ENCODE results near the gene ABCB8.
"Not testable (repeated sequence)": the region's sequence is repeated elsewhere in the genome, so short reads cannot be mapped to it uniquely, and the experiment has no call there.

ABCB8 gene

GRCh38 chr7:151009327-151010036, 18.8 kb upstream of the ABCB8 start:
- TF ChIP-seq, protein P1, sequence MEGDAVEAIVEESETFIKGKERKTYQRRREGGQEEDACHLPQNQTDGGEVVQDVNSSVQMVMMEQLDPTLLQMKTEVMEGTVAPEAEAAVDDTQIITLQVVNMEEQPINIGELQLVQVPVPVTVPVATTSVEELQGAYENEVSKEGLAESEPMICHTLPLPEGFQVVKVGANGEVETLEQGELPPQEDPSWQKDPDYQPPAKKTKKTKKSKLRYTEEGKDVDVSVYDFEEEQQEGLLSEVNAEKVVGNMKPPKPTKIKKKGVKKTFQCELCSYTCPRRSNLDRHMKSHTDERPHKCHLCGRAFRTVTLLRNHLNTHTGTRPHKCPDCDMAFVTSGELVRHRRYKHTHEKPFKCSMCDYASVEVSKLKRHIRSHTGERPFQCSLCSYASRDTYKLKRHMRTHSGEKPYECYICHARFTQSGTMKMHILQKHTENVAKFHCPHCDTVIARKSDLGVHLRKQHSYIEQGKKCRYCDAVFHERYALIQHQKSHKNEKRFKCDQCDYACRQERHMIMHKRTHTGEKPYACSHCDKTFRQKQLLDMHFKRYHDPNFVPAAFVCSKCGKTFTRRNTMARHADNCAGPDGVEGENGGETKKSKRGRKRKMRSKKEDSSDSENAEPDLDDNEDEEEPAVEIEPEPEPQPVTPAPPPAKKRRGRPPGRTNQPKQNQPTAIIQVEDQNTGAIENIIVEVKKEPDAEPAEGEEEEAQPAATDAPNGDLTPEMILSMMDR (conservative IDR thresholded peaks at IDR 0.05; ENCODE audit: low read depth): no peak
- DNase-seq (ENCODE audit: low spot score): no peak
- ChIA-PET CTCF (interaction anchor here (0.6 to 1.3 kb wide), 11 partner anchors 8 to 585 kb away, joined by 3 to 5 read pairs (median 3); partner anchors contain the start of gene ABCB8), POLR2A (ENCODE audit: low non-redundant PET) (no interaction called here)
- H3K27ac ChIP-seq: peak overlapping the region; percentile 23; the same call in 1 of the 2 replicates

- POLR2A ChIA-PET (ENCODE audit: low non-redundant PET): no interaction called here
- CTCF ChIA-PET: interaction anchor here (0.6 to 1.3 kb wide), 2 partner anchors 9 to 18 kb away, joined by 3 to 5 read pairs; partner anchors contain the start of gene ABCB8
These were observed 18.3 kb upstream of the ABCB8 start for GRCh38 chr7:151010037-151010306.

GRCh38 chr7:151010307-151011096, 17.7 kb upstream of the ABCB8 start:
- ChIA-PET POLR2A (ENCODE audit: low non-redundant PET) (no interaction called here), CTCF (interaction anchor here (0.6 to 1.3 kb wide), 2 partner anchors 8 to 18 kb away, joined by 3 to 5 read pairs; partner anchors contain the start of gene ABCB8)
- no peak overlapping the region for H3K27ac ChIP-seq
- TF ChIP-seq, protein P1 (conservative IDR thresholded peaks at IDR 0.05; ENCODE audit: low read depth): no peak
- no peak for DNase-seq (ENCODE audit: low spot score)

More at GRCh38 chr7:151010037-151010306, 18.3 kb upstream of the ABCB8 start:
- TF ChIP-seq, protein P1 (conservative IDR thresholded peaks at IDR 0.05; ENCODE audit: low read depth): no peak
- DNase-seq (ENCODE audit: low spot score): no peak
- no peak overlapping the region for H3K27ac ChIP-seq

DNA sequence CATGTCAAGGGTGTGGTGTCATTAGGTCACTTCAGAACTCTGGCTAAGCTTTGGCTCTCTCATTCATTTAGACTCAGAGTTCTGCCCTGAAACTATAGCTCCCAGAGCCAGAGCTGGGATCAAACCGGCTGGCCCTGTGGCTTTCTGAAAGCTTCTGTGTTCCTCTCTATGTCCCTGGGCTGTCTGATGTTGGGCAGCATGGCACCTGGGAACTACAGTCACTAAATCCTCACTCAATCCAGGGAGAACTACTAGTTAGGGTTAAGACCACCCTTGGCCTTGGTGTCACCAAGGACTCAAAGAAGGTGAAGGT, 17.2 kb upstream of the ABCB8 start:
- H3K27ac ChIP-seq: no peak overlapping the region
- DNase-seq (ENCODE audit: low spot score): no peak
- ChIA-PET POLR2A (ENCODE audit: low non-redundant PET) (no interaction called here), CTCF (no interaction called here)
- TF ChIP-seq, protein P1 (conservative IDR thresholded peaks at IDR 0.05; ENCODE audit: low read depth): no peak

DNA sequence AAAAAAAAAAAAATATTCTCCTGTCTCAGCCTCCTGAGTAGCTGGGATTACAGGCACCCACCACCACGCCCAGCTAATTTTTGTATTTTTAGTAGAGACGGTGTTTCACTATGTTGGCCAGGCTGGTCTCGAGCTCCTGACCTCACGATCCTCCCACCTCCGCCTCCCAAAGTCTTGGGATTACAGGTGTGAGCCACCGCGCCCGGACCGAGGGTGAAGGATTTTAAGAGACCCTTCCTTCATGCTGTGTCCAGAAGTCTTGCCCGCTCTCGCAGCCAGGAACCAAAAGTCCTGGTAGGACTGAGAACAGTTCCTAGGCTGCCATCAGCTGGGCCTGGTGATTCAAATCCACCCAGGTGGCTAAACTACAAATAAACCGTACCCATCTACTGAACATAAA, 16.6 kb upstream of the ABCB8 start:
- CTCF ChIA-PET; DNase-seq (ENCODE audit: low spot score); POLR2A ChIA-PET (ENCODE audit: low non-redundant PET); H3K27ac ChIP-seq: not testable (repeated sequence)

DNA sequence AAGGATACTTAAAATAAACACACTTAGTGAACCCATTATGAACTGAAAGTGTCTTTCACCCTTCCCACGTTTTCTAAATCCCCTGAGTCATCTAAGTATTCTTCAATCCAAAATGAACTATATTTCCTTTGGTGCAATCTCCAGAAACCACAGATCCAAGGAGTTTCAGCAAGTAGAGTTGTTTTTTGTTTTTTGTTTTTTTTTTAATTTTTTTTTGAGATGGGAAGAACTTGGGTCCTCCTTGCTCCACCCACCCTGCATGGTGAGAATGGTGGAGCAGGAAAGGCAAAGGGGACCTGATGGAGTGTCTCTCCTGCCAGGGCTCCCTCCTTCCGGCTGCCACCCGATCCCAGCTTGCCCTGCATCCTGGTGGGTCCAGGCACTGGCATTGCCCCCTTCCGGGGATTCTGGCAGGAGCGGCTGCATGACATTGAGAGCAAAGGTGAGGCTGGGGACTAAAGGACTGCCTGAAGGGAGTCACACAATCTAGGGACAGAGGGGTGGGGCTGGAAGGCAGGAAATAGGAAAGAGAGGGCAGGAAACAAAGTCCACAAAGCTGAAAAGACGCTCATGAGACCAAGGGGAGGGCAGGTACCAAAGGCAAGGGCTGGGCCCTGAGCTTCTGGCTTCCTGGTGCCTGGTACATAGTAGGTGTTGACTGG, 16.1 kb upstream of the ABCB8 start:
- CTCF ChIA-PET: interaction anchor here (0.9 to 1.1 kb wide), 2 partner anchors 10 to 99 kb away, joined by 3 read pairs; no protein-coding TSS in a partner anchor
- H3K27ac ChIP-seq: peak overlapping the region; percentile 7; the same call in 1 of the 2 replicates
- TF ChIP-seq, protein P1 (conservative IDR thresholded peaks at IDR 0.05; ENCODE audit: low read depth): no peak
- DNase-seq (ENCODE audit: low spot score): no peak
- POLR2A ChIA-PET (ENCODE audit: low non-redundant PET): no interaction called here
